Measurements from ENCODE around the gene ASB10.

DNA sequence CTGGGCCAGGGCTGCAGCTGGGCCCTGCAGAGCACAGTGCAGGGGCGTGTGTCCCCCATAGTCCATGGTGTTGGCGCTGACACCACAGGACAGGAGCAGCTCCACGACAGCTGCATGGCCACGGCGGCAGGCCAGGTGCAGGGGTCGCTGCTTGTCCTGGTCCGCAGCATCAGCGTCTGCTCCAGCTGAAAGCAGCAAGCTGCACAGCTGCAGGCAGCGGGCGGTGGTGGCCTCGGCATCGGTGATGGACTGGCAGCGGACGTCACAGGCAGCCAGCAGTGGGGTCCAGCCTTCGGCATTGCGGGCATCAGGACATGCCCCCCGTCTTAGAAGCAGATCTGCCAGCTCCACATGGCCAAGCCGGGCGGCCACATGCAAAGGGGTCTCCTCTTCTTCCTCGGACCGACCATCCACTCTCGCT is 6.0 kb downstream of the ASB10 start:
- TF ChIP-seq, protein P1, sequence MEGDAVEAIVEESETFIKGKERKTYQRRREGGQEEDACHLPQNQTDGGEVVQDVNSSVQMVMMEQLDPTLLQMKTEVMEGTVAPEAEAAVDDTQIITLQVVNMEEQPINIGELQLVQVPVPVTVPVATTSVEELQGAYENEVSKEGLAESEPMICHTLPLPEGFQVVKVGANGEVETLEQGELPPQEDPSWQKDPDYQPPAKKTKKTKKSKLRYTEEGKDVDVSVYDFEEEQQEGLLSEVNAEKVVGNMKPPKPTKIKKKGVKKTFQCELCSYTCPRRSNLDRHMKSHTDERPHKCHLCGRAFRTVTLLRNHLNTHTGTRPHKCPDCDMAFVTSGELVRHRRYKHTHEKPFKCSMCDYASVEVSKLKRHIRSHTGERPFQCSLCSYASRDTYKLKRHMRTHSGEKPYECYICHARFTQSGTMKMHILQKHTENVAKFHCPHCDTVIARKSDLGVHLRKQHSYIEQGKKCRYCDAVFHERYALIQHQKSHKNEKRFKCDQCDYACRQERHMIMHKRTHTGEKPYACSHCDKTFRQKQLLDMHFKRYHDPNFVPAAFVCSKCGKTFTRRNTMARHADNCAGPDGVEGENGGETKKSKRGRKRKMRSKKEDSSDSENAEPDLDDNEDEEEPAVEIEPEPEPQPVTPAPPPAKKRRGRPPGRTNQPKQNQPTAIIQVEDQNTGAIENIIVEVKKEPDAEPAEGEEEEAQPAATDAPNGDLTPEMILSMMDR (IDR thresholded peaks at IDR 0.05; ENCODE audit: low read depth, low read length, missing input control): no peak
- no peak for TF ChIP-seq TAF1 (conservative IDR thresholded peaks at IDR 0.05)
- TF ChIP-seq, protein P2, sequence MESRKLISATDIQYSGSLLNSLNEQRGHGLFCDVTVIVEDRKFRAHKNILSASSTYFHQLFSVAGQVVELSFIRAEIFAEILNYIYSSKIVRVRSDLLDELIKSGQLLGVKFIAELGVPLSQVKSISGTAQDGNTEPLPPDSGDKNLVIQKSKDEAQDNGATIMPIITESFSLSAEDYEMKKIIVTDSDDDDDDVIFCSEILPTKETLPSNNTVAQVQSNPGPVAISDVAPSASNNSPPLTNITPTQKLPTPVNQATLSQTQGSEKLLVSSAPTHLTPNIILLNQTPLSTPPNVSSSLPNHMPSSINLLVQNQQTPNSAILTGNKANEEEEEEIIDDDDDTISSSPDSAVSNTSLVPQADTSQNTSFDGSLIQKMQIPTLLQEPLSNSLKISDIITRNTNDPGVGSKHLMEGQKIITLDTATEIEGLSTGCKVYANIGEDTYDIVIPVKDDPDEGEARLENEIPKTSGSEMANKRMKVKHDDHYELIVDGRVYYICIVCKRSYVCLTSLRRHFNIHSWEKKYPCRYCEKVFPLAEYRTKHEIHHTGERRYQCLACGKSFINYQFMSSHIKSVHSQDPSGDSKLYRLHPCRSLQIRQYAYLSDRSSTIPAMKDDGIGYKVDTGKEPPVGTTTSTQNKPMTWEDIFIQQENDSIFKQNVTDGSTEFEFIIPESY (IDR thresholded peaks at IDR 0.05): no peak
- TF ChIP-seq, protein P3, sequence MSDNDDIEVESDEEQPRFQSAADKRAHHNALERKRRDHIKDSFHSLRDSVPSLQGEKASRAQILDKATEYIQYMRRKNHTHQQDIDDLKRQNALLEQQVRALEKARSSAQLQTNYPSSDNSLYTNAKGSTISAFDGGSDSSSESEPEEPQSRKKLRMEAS (IDR thresholded peaks at IDR 0.05): no peak
- TF ChIP-seq YY1 (IDR thresholded peaks at IDR 0.05): no peak
- TF ChIP-seq SP1 (IDR thresholded peaks at IDR 0.05): no peak
- TF ChIP-seq, protein P4, sequence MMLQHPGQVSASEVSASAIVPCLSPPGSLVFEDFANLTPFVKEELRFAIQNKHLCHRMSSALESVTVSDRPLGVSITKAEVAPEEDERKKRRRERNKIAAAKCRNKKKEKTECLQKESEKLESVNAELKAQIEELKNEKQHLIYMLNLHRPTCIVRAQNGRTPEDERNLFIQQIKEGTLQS (IDR thresholded peaks at IDR 0.05): no peak
- TF ChIP-seq, protein P5, sequence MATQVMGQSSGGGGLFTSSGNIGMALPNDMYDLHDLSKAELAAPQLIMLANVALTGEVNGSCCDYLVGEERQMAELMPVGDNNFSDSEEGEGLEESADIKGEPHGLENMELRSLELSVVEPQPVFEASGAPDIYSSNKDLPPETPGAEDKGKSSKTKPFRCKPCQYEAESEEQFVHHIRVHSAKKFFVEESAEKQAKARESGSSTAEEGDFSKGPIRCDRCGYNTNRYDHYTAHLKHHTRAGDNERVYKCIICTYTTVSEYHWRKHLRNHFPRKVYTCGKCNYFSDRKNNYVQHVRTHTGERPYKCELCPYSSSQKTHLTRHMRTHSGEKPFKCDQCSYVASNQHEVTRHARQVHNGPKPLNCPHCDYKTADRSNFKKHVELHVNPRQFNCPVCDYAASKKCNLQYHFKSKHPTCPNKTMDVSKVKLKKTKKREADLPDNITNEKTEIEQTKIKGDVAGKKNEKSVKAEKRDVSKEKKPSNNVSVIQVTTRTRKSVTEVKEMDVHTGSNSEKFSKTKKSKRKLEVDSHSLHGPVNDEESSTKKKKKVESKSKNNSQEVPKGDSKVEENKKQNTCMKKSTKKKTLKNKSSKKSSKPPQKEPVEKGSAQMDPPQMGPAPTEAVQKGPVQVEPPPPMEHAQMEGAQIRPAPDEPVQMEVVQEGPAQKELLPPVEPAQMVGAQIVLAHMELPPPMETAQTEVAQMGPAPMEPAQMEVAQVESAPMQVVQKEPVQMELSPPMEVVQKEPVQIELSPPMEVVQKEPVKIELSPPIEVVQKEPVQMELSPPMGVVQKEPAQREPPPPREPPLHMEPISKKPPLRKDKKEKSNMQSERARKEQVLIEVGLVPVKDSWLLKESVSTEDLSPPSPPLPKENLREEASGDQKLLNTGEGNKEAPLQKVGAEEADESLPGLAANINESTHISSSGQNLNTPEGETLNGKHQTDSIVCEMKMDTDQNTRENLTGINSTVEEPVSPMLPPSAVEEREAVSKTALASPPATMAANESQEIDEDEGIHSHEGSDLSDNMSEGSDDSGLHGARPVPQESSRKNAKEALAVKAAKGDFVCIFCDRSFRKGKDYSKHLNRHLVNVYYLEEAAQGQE (IDR thresholded peaks at IDR 0.05): no peak
- no peak for TF ChIP-seq JUND (IDR thresholded peaks at IDR 0.05)

All from liver (tissue), 3 donors.